ENCODE data around the gene HAPLN1.

The HAPLN1 gene

GRCh38 chr5:83636156-83636555, 84.5 kb downstream of the HAPLN1 start:
- DNase-seq, result no peak

DNA sequence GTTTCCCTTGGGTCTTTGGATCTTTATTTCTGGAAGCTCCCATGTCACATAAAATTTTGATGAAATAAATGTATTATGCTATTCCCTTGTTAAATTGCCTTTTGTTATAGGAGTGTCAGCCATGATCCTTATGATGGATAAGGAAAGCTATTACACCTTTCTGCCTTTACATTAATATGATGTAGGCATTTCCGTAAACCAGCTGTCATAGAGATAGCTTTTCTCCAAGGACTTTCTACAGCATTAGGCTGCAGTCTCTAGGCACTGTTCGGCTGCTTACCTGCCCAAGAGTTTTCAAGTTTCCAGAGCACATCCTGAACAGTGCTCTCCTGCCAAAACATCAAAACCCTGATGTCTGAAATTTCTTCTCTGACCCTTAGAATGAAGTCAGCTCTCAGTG, 87.4 kb downstream of the HAPLN1 start:
- DNase-seq, result no peak

DNA sequence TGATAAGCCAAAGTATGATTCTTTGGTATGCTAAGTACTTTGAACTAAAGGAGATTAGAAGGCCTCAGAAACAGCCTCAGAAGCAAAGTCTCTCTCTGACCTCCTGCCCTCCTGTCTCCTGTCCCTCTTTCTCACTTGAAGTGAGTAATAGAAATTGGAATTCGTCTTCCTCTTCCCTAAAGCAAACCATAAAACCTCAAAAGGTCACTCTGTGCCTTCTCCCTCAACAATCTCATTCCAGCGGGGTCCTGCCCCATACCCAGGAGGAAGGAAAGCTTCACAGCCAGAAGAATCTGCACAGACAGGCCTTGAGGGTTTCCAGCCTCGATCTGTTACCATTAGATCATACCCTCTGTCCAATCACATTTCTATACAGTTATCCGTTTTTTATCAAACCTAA, 87.8 kb downstream of the HAPLN1 start:
- DNase-seq, result no peak

- no peak for DNase-seq
Observed at GRCh38 chr5:83628360-83628759, 92.3 kb downstream of the HAPLN1 start.

DNA sequence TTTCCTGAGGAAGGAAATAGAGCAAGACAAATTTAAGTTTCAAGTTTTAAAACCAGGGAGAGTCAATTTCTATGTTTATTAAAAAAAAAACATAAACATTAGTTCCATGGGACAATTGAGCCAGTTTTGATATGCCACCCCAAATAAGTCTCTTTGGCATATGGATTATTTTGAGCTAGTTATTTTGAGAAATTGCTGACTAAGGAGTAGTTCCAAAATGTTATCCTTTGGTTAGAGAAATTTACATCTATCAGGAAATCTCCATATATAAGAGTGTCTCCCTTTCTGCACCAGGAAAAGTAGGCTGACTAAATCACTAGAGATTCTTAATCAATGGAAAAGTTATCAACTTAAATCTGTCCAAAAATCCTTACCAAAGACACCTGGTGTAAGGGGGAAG, 105.8 kb downstream of the HAPLN1 start:
- DNase-seq, result no peak

DNA sequence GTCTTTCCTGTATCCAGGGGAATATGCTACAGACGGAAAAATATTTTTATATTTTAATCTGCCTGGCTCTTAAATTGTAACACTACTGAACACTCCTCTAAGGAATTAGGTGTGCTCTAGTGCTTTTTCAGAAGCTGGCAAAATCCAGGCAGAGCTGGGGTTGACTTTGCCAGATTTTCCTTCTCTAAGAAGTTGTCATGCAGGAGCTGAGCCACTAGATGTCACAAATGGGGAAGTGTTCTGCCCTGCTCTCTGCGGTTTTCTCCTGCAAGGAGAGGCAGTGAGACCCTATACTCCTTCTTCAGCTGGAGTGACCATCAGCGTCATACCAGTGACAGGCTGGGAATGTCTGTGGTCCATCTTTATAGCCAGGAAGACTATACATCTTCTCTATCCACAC, 112.5 kb downstream of the HAPLN1 start:
- DNase-seq, result peak; percentile 63

GRCh38 chr5:83595217-83595616, 125.4 kb downstream of the HAPLN1 start:
- DNase-seq, result no peak

- DNase-seq, result no peak
Observed at GRCh38 chr5:83590966-83591365, 129.7 kb downstream of the HAPLN1 start.

DNA sequence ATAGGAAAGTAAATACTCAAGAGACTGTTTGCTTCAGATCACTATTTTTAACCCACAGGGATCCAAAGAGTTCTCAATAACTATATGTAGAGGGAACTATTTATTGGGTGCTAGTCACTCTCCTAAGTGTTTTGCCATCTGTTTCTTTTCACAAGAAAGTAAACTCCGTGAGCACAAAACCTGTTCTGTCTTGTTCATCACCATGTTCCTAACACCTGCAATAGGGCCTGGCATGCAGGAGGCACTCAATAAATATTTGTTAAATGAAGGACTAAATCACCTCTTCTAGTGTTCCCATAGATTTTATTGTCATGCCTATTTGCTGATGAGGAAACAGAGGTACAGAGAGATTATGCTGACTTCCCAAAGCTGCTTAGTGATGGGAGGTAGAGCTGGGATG, 130.9 kb downstream of the HAPLN1 start:
- DNase-seq, result peak; percentile 95
